Muscle layer of colon (tissue), 2 donors: ENCODE results near the gene MTX3.
A peak's percentile ranks its signal among the peaks of the same experiment; 100 is the strongest.

Experiments used
- H3K27ac ChIP-seq: one replicate; pipeline ENCODE4 v1.7.0; 2013; ENCODE audit warnings: low read depth, mild to moderate bottlenecking, low read length, moderate library complexity
- H3K27me3 ChIP-seq, 2 donors: one replicate each; pipeline ENCODE4 v1.7.0; 2013; ENCODE audit warnings: low read length in 2 of 2, mild to moderate bottlenecking in 2 of 2; ENCODE audit not compliant: insufficient read depth in 2 of 2, control insufficient read depth in 1 of 2
- H3K36me3 ChIP-seq: one replicate; pipeline ENCODE4 v1.7.0; 2013; ENCODE audit warnings: mild to moderate bottlenecking, low read length; ENCODE audit not compliant: insufficient read depth
- H3K4me1 ChIP-seq: one replicate; pipeline ENCODE4 v1.7.0; 2013; ENCODE audit warnings: mild to moderate bottlenecking, low read length; ENCODE audit not compliant: insufficient read depth
- H3K4me3 ChIP-seq, 2 donors: one replicate each; pipeline ENCODE4 v1.7.0; 2013; ENCODE audit warnings: low read length in 2 of 2, low read depth in 1 of 2, mild to moderate bottlenecking in 1 of 2, moderate library complexity in 1 of 2
- H3K9ac ChIP-seq: one replicate; pipeline ENCODE4 v1.7.0; 2013; ENCODE audit warnings: low read length
- H3K9me3 ChIP-seq: one replicate; pipeline ENCODE4 v1.7.0; 2013; ENCODE audit warnings: mild to moderate bottlenecking, low read length
- donor health status: abdominal sarcoma.
- donor health status: Adenocarcinoma of cecum.

The MTX3 gene

DNA sequence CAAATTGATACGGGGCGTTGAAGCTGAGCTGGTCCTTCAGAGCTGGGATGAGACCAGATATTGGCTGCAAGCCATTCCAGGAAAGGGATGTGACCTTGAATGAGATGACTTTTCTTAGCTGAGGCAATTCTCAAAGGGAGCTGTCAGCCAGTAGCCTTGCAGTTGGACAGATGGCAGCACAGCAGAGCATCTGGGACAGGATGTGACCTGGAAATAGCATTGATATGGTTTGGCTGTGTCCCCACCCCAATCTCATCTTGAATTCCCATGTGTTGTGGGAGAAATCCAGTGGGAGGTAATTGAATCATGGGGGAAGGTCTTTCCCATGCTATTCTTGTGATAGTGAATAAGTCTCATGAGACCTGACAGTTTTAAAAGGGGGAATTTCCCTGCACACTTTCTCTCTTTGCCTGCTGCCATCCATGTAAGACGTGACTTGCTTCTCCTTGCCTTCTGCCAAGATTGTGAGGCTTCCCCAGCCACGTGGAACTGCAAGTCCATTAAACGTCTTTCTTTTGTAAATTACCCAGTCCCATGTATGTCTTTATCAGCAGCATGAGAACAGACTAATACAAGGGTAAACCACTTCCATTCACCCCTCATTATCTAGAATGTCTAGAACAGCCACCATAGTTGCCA is 19.8 kb upstream of the MTX3 start:
- Histone ChIP-seq H3K36me3 (no peaks in the 10 kb centered on the region), H3K27me3 (no peaks in the 10 kb centered on the region), H3K4me1 (no peaks in the 10 kb centered on the region), H3K9me3 (no peaks in the 10 kb centered on the region), H3K27ac (no peak overlapping the region), H3K9ac (no peak overlapping the region), H3K4me3 (no peak overlapping the region)

DNA sequence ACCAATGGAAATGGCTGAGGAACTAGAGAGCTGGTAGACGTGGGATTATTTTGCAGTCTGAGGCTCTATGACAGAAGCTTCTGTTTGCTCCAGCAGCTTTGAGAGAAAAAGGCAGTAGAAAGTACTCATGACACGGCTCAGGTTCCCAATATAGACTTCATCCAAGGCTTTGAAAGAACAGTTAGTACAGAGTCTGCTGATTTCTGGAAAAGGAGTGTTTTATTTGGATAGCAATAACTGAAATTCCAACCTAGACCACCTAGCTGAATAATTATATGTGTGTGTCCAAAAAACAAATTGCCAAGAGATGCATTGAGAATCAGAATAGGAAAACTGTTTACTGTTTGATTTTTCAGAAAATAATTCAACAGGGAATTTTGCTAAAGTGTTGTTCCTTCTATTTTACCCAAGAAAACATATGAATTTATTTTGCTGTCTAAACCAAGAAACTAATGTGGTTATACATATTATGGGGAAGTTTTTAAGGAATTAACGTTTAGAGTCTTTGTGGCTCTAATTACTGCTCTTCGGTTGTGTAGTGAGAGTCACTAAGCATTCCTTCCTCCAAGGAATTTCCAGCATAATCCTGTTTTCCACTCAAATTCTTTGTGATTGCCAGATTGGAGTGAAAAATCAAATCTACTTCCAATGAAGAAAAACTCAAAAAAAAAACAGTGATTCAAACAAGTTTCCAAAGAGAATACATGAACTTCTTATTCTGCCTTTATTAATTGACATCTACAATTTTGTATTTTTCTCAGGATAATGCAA is 18.1 kb upstream of the MTX3 start:
- Histone ChIP-seq H3K4me1 (no peaks in the 10 kb centered on the region), H3K9ac (no peak overlapping the region), H3K27ac (no peak overlapping the region), H3K27me3 (no peaks in the 10 kb centered on the region), H3K36me3 (no peaks in the 10 kb centered on the region), H3K9me3 (no peaks in the 10 kb centered on the region), H3K4me3 (no peak overlapping the region)

DNA sequence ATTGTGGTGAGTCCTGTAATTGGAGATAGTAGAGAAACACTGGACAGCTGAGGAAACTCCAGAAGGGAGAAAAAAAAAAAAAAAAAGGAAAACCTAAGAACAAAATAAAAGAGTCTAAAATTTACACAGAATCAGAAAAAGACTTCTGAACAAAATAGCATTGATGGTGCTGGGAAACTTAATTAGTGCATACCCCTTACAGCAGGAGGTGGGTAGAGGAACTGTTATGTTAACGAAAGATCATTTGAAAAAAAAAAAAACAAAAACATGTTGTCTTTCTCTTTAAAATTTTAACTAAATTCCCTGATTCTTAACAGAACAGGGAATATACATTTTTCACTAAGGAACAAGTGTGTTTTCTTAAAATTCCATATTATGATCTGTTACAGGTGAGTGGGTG is 11.6 kb upstream of the MTX3 start:
- Histone ChIP-seq H3K27ac (no peak overlapping the region), H3K27me3 (no peaks in the 10 kb centered on the region), H3K4me3 (no peak overlapping the region), H3K36me3 (no peaks in the 10 kb centered on the region), H3K9me3 (no peaks in the 10 kb centered on the region), H3K9ac (no peak overlapping the region), H3K4me1 (no peaks in the 10 kb centered on the region)

DNA sequence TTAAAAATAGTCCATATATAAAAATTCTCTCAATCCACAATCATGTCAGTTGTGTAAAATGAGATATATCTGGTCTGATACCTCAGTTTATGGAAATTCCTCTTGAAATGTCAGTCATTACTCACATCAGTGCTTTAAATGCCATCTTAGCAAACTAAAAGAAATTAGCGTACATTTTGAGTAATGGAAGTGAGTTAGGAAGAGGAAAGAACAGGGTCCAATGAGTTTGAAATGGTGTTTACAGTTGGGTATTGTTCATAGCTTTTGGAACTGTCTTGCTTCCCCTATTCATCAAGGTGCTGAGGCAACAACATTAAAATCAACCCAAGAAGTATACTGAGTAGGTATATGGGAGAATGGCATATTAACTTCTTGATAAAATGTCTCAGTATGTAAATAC is 8.7 kb upstream of the MTX3 start:
- Histone ChIP-seq H3K9me3 (no peaks in the 10 kb centered on the region), H3K36me3 (no peaks in the 10 kb centered on the region), H3K4me3 (no peak overlapping the region), H3K27ac (no peak overlapping the region), H3K4me1 (no peaks in the 10 kb centered on the region), H3K27me3 (no peaks in the 10 kb centered on the region), H3K9ac (no peak overlapping the region)

DNA sequence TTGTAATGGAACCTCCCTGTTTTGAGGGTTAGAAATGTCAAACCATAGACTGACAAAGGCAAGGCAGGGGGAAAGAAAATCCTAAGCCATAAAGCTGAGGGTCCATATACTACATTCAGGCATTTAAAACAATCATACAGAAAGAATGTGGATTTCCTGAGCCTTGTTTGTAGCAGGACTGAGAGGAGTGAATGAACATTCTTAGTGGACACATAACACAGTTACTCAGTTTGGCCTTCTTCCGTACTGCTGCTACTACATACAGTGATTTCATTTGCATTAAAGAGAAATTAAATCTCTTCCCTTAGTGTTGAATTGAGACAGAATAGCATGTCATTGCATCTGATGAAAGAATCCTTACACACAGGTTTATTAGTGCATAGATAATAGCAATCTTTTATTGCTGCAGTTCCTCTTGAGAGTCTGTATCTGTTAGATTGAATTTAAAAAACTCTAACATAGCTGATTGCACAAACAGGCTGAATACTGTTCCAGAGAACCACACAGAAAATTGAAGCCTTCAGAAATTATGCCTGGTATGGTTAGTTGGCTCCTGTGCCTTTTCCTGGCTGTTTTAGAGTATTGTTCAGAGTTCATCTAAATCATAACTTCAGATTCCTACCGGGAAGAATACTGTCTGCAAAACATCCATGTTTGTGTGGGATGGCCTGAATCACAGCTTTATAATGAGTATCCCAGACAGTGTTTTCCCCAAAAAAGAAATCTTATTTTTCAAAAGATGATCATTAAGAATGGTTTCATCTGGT is 2.0 kb upstream of the MTX3 start:
- H3K4me1 ChIP-seq: peaks cover 18% of the 10 kb centered on the region
- H3K27ac ChIP-seq: no peak overlapping the region
- H3K9me3 ChIP-seq: no peaks in the 10 kb centered on the region
- peaks cover 10% of the 10 kb centered on the region for H3K36me3 ChIP-seq
- no peak overlapping the region for H3K4me3 ChIP-seq
- no peak overlapping the region for H3K9ac ChIP-seq
- no peaks in the 10 kb centered on the region for H3K27me3 ChIP-seq

DNA sequence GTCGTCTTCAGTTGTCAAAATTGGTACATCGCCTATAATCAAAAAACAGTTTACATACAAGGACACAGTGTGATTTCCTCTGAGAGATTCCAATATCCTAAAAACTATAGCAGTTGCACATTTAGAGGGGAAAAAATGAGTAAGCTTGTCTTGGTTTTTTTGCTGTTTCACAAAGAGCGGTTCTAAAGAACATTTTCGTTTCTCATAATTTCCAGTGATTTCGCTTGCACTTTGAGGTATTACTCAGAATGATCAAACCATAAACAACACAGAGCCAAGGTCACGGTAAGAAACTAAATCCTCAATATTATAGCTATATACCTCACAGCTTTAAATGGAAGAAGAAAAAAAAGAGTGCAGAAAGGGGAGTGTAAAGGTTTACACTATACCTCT is 861 bp downstream of the MTX3 start:
- H3K27me3 ChIP-seq: no peaks in the 10 kb centered on the region
- H3K9me3 ChIP-seq: no peaks in the 10 kb centered on the region
- H3K9ac ChIP-seq: peak overlapping the region; percentile 58
- H3K4me1 ChIP-seq: peaks cover 18% of the 10 kb centered on the region
- peaks cover 28% of the 10 kb centered on the region for H3K36me3 ChIP-seq
- H3K27ac ChIP-seq: peak overlapping the region; percentile 85
- H3K4me3 ChIP-seq: peak overlapping the region; percentile 63 to 84

DNA sequence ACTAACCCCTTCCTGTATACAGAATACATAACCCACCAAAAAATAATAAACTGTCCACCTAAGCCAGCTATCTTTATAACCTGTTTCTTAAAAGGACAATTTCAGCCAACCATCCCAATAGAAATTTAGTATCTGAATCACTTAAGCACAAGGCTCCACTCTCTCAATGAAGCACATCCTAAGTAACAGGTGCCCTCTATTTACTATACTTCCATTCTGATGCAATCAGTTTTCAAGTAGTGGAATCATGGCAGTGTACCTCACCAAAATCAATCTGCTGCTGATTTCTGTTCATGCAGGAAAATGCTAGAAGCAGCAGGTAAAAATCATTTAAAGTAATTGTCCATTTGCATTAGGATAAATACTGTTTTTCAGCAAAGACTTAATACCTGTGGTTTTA is 4.8 kb downstream of the MTX3 start:
- no peak overlapping the region for H3K27ac ChIP-seq
- H3K36me3 ChIP-seq: peaks cover 57% of the 10 kb centered on the region
- peaks cover 11% of the 10 kb centered on the region for H3K4me1 ChIP-seq
- no peak overlapping the region for H3K9ac ChIP-seq
- no peaks in the 10 kb centered on the region for H3K27me3 ChIP-seq
- H3K4me3 ChIP-seq: no peak overlapping the region
- no peaks in the 10 kb centered on the region for H3K9me3 ChIP-seq

DNA sequence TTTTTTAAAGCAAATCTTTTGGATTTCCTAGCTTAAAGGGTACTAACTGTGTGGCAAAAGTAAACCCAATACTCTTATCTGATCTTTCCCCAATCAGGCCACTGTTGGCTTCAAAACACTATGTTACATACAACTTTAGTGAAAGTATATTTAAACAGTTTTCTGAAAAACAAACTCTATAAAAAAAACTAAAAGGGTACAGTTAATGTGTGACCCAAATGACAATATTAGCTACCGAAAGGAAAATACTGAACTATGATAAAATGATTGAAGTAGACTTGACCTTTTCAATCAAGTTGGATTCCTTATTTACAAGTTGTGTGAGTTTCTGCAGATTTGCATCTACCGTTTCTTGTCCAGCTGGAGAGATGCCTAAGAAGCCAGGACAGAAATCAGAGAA is 5.8 kb downstream of the MTX3 start:
- Histone ChIP-seq H3K4me3 (no peak overlapping the region), H3K4me1 (peaks cover 8% of the 10 kb centered on the region), H3K9ac (no peak overlapping the region), H3K9me3 (no peaks in the 10 kb centered on the region), H3K36me3 (peaks cover 62% of the 10 kb centered on the region), H3K27ac (no peak overlapping the region), H3K27me3 (no peaks in the 10 kb centered on the region)

DNA sequence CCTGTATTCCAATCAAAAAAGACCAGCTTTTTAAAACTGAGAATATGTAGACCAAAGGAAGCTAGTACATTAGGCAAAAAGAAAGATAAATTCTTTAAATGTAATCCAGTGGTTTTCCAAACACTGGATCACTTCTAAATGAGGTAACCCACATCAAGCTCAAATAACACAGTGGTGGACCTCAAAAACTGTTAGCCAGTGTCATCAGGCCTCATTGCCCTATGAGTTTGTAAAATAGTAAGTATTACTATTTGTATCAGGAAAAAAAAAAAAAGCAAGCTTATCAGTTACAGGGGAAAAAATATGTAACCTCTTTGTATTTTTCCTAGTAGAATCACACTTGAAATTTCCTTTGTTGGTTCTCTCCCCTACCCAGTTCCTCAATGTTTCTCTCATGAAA is 6.7 kb downstream of the MTX3 start:
- H3K27me3 ChIP-seq: no peaks in the 10 kb centered on the region
- H3K36me3 ChIP-seq: peaks cover 66% of the 10 kb centered on the region
- H3K27ac ChIP-seq: no peak overlapping the region
- no peak overlapping the region for H3K4me3 ChIP-seq
- H3K9me3 ChIP-seq: no peaks in the 10 kb centered on the region
- no peaks in the 10 kb centered on the region for H3K4me1 ChIP-seq
- no peak overlapping the region for H3K9ac ChIP-seq

DNA sequence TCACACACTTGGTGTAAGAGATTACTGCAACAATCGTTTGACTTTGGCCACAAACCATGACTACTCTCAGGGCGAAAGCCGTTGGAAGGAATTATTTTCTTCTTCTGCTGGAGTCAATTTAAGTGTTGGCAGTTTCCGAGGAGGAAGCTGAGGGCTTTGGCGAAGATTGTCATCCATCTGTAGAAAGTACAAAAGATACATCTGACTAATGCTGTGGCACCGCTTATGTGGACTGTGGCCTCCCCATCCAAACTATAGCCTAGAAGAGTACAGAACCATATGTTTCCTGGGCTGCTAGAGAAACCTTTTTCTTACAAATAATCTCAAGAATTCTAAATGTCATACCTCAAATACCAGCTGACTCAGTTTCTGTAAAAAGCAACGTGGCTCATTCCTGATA is 7.4 kb downstream of the MTX3 start:
- Histone ChIP-seq H3K9me3 (no peaks in the 10 kb centered on the region), H3K27me3 (no peaks in the 10 kb centered on the region), H3K4me3 (no peak overlapping the region), H3K36me3 (peaks cover 61% of the 10 kb centered on the region), H3K9ac (no peak overlapping the region), H3K4me1 (no peaks in the 10 kb centered on the region), H3K27ac (no peak overlapping the region)

DNA sequence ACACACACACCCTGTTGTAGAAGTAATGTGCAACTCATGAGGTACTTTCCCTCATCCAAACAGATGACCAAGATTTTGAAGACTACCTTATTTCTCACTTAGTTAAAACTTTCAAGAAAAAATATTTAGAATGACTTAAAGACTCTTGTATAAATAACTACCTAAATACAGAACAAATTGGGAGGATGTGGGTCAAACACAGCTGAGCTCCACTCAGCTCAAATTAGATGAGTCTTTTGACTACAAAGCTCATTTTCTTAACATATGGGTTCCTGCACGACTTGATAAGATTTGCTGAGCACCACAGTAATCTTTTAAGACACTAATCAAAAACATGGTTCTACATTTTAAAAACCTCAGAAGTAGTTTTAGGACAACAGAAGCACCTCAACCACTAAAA is 8.9 kb downstream of the MTX3 start:
- Histone ChIP-seq H3K27ac (no peak overlapping the region), H3K4me3 (no peak overlapping the region), H3K27me3 (no peaks in the 10 kb centered on the region), H3K9me3 (no peaks in the 10 kb centered on the region), H3K4me1 (no peaks in the 10 kb centered on the region), H3K9ac (no peak overlapping the region), H3K36me3 (peaks cover 65% of the 10 kb centered on the region)
